GM18502 (cell line): Measurements from ENCODE around the gene UTRN.

Experiments
- ATAC-seq: cut with Tn5 transposase; IDR thresholded peaks from one replicate; pipeline ENCODE4 v1.9.1; 2021; ENCODE audit warnings: mild to moderate bottlenecking; ENCODE audit not compliant: unreplicated experiment, poor library complexity

UTRN gene

DNA sequence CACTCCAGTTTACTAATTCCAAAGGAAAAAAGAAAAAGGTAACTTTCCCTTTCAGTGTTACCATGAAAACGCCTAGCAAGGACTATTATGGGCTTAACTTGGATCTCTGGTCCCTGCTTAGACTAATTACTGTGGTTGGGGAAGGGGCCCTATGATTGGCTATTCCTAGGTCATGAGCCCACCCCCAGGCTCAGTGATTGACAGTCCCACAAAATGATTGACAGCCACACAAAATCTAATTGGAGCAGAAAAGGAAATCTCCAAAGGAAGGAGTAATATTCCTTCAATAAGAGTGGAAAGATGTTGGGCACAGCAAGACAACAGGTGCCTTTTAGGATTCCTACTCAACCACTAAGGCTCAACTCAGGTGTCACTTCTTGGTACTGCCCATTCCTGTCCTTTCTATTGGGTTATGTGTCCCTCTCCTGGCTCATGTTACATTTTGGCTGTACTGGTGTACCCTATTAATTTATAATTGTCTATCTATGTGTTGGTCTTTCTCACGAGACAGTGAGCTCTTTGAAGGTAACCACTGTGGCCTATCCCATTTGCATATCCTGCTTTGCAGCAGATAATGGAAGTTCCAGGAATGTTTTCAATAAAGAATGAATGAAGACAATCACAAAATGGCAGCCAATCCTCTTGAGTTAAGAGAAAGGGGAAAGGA lies 5.5 kb upstream of the UTRN start:
- ATAC-seq = no peak

GRCh38 chr6:144283646-144284477 lies 1.3 kb upstream of the UTRN start:
- no peak for ATAC-seq

DNA sequence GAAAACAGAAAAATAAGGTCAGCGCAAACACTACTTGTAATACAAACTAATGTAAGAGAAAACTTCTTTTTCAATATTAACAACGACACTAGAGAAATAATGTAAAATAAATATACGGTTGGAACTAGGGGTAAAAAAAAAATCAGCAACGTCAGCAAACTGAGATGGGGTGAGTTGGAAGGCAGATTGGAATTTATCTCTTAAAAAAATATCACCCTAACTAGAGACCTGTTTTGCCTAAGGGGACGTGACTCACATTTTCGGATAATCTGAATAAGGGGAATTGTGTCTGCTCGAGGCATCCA lies 705 bp upstream of the UTRN start:
- no peak for ATAC-seq

GRCh38 chr6:144285548-144285797 lies 338 bp downstream of the UTRN start:
- ATAC-seq = peak; percentile 23

- ATAC-seq = peak; percentile 49
These were observed 815 bp downstream of the UTRN start for GRCh38 chr6:144285798-144286502.

DNA sequence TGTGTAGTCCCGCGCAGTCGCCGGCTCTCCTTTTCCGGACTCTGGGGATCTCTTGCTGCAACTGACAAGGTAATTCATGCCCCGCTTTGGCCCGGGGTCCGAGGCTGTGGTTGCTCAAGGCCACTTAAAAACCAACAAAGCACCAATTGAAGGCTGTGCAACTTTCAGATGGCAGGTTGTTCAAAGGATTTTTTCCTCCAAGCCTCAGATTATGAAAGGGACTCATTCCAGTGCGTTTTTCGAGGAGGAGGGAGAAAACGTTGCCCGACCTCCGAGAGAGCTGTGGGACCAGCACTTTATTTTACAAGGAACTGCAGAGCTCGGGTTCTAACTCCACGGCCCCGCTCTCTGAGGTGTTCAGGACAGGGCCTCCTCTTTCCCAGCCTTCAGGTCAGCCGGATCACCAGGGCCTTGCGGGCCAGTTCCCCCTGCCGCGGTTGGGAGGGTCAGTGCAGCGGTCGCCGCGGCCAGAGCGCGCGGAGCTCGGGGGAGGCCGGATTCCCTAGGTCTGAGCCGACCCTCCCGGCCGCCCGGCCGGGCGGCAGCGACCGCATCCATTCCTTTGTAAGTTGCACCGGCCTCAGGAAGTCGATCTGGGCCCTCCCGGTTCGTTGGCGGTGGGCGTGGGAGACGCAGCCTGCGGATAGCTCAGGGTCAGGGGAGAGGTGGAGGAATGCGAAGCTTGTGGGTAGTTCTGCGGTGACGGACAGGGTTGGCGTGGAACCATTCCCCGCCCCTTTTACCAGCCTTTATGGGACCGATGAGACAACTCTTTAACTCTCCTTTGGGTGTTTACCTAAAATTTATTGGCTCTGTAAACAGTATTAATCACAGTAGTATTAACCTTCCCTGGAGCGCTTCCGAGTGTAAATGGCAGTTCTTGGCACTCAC lies 1.6 kb downstream of the UTRN start:
- no peak for ATAC-seq

GRCh38 chr6:144289006-144289405 lies 3.9 kb downstream of the UTRN start:
- ATAC-seq = no peak

DNA sequence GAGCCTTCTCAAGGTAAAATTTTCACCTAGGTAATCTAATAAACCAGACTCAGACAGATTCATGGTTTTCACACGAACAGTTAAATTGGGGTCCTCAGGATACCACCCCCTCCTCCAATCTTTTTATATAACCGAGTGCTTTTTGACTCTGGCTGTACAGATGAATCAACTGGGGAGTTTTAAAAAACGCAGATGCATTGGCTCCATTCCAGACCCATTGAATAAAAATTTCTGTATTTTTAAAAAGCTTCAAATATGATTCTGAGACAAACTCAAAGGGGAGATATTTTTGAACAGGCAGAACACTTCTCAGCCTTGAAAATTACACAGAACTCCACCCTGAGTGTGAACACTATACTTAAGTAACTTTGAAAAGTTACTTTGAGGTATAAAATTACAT lies 7.2 kb downstream of the UTRN start:
- ATAC-seq = no peak

DNA sequence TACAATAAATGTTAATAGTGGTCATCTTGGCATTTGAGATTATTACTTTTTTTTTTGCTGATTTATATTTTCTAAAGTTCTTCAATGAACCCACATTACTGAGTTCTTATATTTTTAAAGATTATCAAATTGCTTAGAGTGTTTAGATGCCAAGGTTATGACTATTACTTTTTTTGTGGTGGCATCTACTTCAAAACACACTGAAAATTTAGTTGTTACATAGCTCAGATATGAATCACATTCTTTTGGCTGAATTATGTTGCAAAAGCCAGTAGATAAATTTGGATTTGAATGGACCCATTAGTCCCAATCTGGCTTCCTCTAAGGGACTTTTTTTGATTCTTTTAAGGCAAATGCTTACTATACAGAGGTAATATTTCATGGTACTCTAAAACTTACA lies 8.9 kb downstream of the UTRN start:
- ATAC-seq = no peak

GRCh38 chr6:144295211-144295610 lies 10.1 kb downstream of the UTRN start:
- ATAC-seq = no peak

- ATAC-seq = no peak
These were observed 11.0 kb downstream of the UTRN start for GRCh38 chr6:144295981-144296767.

DNA sequence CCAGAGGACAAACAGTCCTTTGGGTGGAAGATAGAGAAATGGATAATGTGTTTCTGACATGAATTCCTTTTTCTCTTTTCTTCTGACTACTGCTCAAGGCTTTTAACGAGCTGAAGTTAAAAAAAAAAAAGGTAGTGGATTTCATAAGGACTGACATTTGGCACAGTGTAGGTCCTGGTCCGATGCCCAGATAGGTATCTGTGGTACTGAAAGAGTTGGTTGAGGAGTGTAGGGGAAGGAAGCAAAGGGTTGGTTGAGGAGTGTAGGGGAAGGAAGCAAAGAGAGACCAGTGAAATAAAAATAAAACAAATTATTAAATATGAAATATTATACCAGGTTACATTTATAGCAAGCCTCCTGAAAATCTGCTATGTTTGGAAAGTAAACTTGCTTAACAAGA lies 11.8 kb downstream of the UTRN start:
- no peak for ATAC-seq

- ATAC-seq = no peak
These were observed 12.5 kb downstream of the UTRN start for GRCh38 chr6:144297511-144298100.

DNA sequence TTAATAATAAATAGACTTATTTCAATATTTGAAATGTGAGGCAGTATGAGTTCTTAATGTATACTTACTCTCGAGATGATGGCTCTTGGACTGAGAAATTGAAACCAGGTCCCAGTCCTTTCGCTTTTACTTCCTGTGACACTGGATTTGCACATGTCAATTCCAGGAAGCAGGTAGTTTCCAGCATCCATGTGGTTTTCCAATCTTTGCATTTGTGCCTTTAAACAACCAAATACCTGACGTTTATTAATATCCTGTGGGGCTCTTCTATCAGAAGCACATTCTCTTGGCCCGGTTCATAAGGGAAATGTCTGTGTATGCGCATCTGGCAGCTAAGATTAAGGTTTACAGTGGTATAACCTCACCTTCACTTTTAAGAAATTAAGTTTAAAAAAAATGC lies 13.1 kb downstream of the UTRN start:
- no peak for ATAC-seq

DNA sequence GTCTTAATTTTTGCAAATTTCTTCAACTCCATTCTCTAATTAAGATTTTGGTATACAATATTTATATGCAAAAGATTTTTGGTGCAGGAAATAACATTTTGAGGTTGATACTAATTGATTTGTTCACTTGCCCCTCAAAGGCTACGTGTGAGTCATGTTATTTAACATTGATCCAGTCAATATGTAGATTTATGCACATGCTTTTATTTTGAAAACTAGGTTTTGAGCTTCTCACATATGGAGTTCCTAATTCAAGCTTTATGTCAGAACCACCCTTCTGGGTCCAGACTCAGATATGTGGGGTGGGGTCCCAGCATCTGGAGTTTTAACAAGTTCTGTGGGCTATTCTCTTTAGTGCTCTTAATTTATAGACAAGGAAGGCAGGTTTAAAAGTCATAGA lies 13.8 kb downstream of the UTRN start:
- no peak for ATAC-seq

GRCh38 chr6:144302701-144303372 lies 17.7 kb downstream of the UTRN start:
- no peak for ATAC-seq

GRCh38 chr6:144304223-144304848 lies 19.2 kb downstream of the UTRN start:
- no peak for ATAC-seq

DNA sequence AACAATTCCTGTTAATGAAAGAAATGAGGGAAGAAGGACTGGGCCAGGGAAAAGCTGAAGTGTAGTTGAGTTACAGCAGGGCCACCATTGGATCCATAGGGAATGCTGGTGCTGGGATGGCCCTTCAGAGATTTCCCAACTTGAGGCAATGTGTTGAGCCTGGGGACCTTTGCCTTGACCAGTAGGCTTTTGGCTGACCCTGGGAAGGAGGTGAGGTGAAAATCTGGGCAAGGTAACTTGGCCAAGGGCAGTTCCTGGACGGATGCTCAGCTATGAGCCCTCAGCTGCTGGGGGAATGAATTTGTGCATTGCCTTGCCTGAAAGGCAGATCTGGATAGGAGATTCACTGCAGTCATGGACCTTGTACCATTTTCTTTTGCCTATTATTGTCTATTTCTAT lies 20.4 kb downstream of the UTRN start:
- peak; percentile 44 for ATAC-seq

- ATAC-seq = peak; percentile 96
These were observed 20.9 kb downstream of the UTRN start for GRCh38 chr6:144305985-144306384.
